AG04450 (cell line): ENCODE measurements around the gene HAUS7. TPM values are rescaled to one million over a fixed set of nuclear protein-coding genes. Genes with fewer than 3 reads are reported as not detected.

Experiments used
- CTCF ChIA-PET: fragments of 300-600, 350-600 bp; formaldehyde crosslinking; extraction: SDS; loops from one replicate; lab custom pipeline; 2022; ENCODE audit warnings: antibody characterized with exemption, inconsistent platforms; lab: Charles Lee
- POLR2A ChIA-PET: fragments of 350-600 bp; formaldehyde crosslinking; extraction: SDS; loops from one replicate; lab custom pipeline; 2021; ENCODE audit warnings: antibody characterized with exemption, inconsistent platforms; lab: Yijun Ruan, JAX
- DNase-seq: peaks from one replicate; pipeline ENCODE4 v3.0.0-alpha.2; 2011; ENCODE audit warnings: low read depth, low spot score
- H3K27ac ChIP-seq: one replicate; pipeline ENCODE4 v1.5.1; 2012; ENCODE audit warnings: low read depth, low read length, control low read depth
- H3K27me3 ChIP-seq: one replicate; pipeline ENCODE4 v1.6.0; 2012; ENCODE audit warnings: low read length; ENCODE audit not compliant: control insufficient read depth, insufficient read depth
- H3K4me3 ChIP-seq: 2 replicates; pipeline ENCODE4 v1.5.1; 2011; ENCODE audit warnings: mild to moderate bottlenecking, low read depth, low read length, control low read depth
- H3K9me3 ChIP-seq: 2 replicates; pipeline ENCODE4 v1.5.1; 2012; ENCODE audit warnings: low read length; ENCODE audit not compliant: control insufficient read depth, insufficient read depth
- CTCF ChIP-seq: IDR thresholded peaks from 2 replicates; pipeline ENCODE4 v1.5.1; 2011; ENCODE audit warnings: low read depth, low read length, control low read depth, inconsistent platforms
- polyA plus RNA-seq: library from polyadenylated mRNA; depleted of rRNA; stranded (reverse); fragments of >200 nt; gene quantifications from 2 replicates; pipeline ENCODE4 v1.2.3, GENCODE V29; 2011

HAUS7 gene
- polyA plus RNA-seq, 1 experiment = 13.2 TPM

GRCh38 chrX:153500676-153501280 lies 30.4 kb upstream of the HAUS7 start:
- Histone ChIP-seq H3K27ac (no peak overlapping the region), H3K9me3 (no peaks in the 10 kb centered on the region), H3K27me3 (no peaks in the 10 kb centered on the region), H3K4me3 (no peak overlapping the region)
- TF ChIP-seq CTCF = no peak
- DNase-seq = no peak
- CTCF ChIA-PET = no interaction called here
- POLR2A ChIA-PET = no interaction called here

DNA sequence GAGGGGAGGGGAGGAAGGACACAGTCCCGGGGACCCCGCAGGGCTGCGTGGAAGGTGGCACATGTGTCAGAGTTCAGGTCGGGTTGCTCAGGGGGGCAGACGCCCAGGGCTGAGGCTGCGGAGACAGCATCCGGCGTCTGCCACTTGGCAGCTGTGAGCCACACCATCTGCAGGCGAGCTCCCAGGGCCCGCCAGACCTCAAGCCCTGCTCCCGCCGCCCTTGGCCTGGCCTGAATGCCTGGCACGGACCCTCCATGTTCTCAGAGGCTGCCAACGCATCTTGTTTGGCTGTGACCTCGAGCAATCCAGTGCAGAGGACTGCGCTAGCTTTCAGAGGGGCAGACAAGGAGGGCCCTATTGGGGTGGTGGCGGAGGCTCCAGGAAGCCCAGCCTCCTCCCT lies 29.5 kb upstream of the HAUS7 start:
- Histone ChIP-seq H3K27me3 (no peaks in the 10 kb centered on the region), H3K27ac (no peak overlapping the region), H3K9me3 (no peaks in the 10 kb centered on the region), H3K4me3 (no peak overlapping the region)
- CTCF ChIA-PET = no interaction called here
- TF ChIP-seq CTCF = no peak
- POLR2A ChIA-PET = no interaction called here
- DNase-seq = no peak

- no peaks in the 10 kb centered on the region for H3K9me3 ChIP-seq
- H3K27me3 ChIP-seq = no peaks in the 10 kb centered on the region
- CTCF ChIA-PET = no interaction called here
- H3K4me3 ChIP-seq = no peak overlapping the region
- no peak overlapping the region for H3K27ac ChIP-seq
- DNase-seq = no peak
- POLR2A ChIA-PET = no interaction called here
- TF ChIP-seq CTCF = no peak
Observed at GRCh38 chrX:153499341-153499740, 29.0 kb upstream of the HAUS7 start.

DNA sequence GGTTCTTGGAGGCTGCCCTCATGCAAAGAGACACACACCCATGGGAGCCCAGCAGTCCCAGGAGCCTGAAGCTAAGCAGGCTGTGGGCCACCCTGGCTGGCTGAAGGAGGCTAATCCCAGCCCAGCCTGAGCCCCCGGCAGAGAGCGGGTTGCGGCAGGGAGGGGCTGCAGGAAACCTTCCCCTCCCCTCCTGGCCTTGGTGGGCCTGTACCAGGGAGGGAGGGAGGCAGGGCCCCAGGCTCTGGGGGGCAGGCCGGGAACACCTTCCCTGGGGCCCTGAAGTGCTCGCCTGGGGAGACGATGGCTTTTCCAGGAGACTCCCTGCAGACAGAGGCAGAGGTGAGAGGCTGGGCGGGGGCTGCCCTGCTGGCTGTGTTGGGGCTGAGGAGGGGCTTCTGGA lies 28.1 kb upstream of the HAUS7 start:
- no peaks in the 10 kb centered on the region for H3K27me3 ChIP-seq
- TF ChIP-seq CTCF = no peak
- no peak for DNase-seq
- H3K4me3 ChIP-seq = no peak overlapping the region
- ChIA-PET POLR2A (no interaction called here), CTCF (interaction anchor here (1.0 to 4.8 kb wide), 3 partner anchors 8 to 37 kb away, joined by 3 to 46 read pairs (median 21); partner anchors contain the start of gene HAUS7)
- no peaks in the 10 kb centered on the region for H3K9me3 ChIP-seq
- no peak overlapping the region for H3K27ac ChIP-seq

GRCh38 chrX:153496590-153496959 lies 26.2 kb upstream of the HAUS7 start:
- Histone ChIP-seq H3K27ac (no peak overlapping the region), H3K27me3 (no peaks in the 10 kb centered on the region), H3K4me3 (peak overlapping the region; percentile 73), H3K9me3 (no peaks in the 10 kb centered on the region)
- ChIA-PET POLR2A (no interaction called here), CTCF (interaction anchor here (4.4 to 4.8 kb wide), 2 partner anchors 10 to 24 kb away, joined by 21 to 46 read pairs; partner anchors contain the start of gene HAUS7)
- no peak for TF ChIP-seq CTCF
- no peak for DNase-seq
